Breast epithelium (tissue), 4 donors: ENCODE results near the gene GCN1. TPM values are rescaled to one million over a fixed set of nuclear protein-coding genes. Genes with fewer than 3 reads are reported as not detected.
A peak's percentile ranks its signal among the peaks of the same experiment; 100 is the strongest.

ENCODE experiments used
- DNase-seq, 2 donors: peaks; one replicate each; pipeline ENCODE4 v3.0.0-alpha.2; 2019; ENCODE audit warnings: low spot score in 2 of 2
- H3K27ac ChIP-seq, 2 donors: fragments of 200-600 bp; sonication (generic) in 1 of 2; one replicate each; pipeline ENCODE4 v1.5.1; 2016 to 2019; ENCODE audit warnings: mild to moderate bottlenecking in 1 of 2
- H3K27me3 ChIP-seq, 2 donors: fragments of 200-600 bp; sonication (generic) in 1 of 2; one replicate each; pipeline versions ENCODE4 v1.5.1 to v1.6.0; 2017 to 2019; ENCODE audit warnings: control low read depth in 1 of 2, mild to moderate bottlenecking in 1 of 2
- H3K36me3 ChIP-seq: fragments of 200-600 bp; one replicate; pipeline ENCODE4 v1.5.1; 2019
- H3K4me1 ChIP-seq, 2 donors: fragments of 200-600 bp; sonication (generic); one replicate each; pipeline ENCODE4 v1.5.1; 2016 to 2019; ENCODE audit warnings: control low read depth in 1 of 2
- H3K4me3 ChIP-seq, 3 donors: fragments of 200-600 bp; sonication (generic); 1 replicate in 2 of 3; 2 replicates in 1 of 3; pipeline ENCODE4 v1.5.1; 2016 to 2019; ENCODE audit warnings: mild to moderate bottlenecking in 3 of 3, moderate library complexity in 2 of 3
- H3K9me3 ChIP-seq, 2 donors: fragments of 200-600 bp; sonication (generic) in 1 of 2; one replicate each; pipeline ENCODE4 v1.5.1; 2016 to 2019; ENCODE audit warnings: control low read depth in 1 of 2
- CTCF ChIP-seq, 3 donors: fragments of 450-650 bp; IDR thresholded peaks; one replicate each; pipeline ENCODE4 v1.5.1; 2016 to 2017; ENCODE audit warnings: antibody characterized with exemption in 3 of 3, mild to moderate bottlenecking in 3 of 3, moderate library complexity in 3 of 3
- POLR2A ChIP-seq: fragments of 450-650 bp; IDR thresholded peaks from one replicate; pipeline ENCODE4 v1.6.1; 2016; ENCODE audit warnings: antibody characterized with exemption, mild to moderate bottlenecking, moderate library complexity
- POLR2AphosphoS5 ChIP-seq, 3 donors: sonication (generic); formaldehyde crosslinking; IDR thresholded peaks; one replicate each; pipeline ENCODE4 v1.6.1; 2017; ENCODE audit warnings: antibody characterized with exemption in 3 of 3
- intact Hi-C: fragments of 100-400 bp; cut with DNase I; formaldehyde crosslinking; loops from one replicate; pipeline ENCODE4 v1.15.1; 2023; ENCODE audit warnings: low total_unique reads
- total RNA-seq, 3 donors: library from RNA; depleted of rRNA; stranded (reverse); fragments of >200 nt; gene quantifications; one replicate each; pipeline ENCODE4 v1.1.0, GENCODE V29; 2016

GCN1 gene
- total RNA-seq, 3 donors from 2014 or later: 50.1 to 79.6 (median 73.4) TPM

GRCh38 chr12:120229071-120229486 is 34.6 kb upstream of the GCN1 start:
- no peaks in the 10 kb centered on the region for H3K9me3 ChIP-seq
- H3K4me1 ChIP-seq: peaks cover 36 to 64% of the 10 kb centered on the region in 2 donors
- no peaks in the 10 kb centered on the region for H3K27me3 ChIP-seq
- intact Hi-C loops: no loop called here
- H3K4me3 ChIP-seq: peak overlapping the region in 2 of 3 donors; percentile 17 to 50
- H3K36me3 ChIP-seq: no peaks in the 10 kb centered on the region
- no peak for DNase-seq
- no peak for TF ChIP-seq CTCF (IDR thresholded peaks at IDR 0.05)
- no peak for TF ChIP-seq POLR2AphosphoS5 (IDR thresholded peaks at IDR 0.05)
- no peak for TF ChIP-seq POLR2A
- H3K27ac ChIP-seq: peak overlapping the region; percentile 94

GRCh38 chr12:120228291-120229070 is 34.0 kb upstream of the GCN1 start:
- Histone ChIP-seq H3K27ac (peak overlapping the region; percentile 94), H3K27me3 (no peaks in the 10 kb centered on the region), H3K36me3 (no peaks in the 10 kb centered on the region), H3K9me3 (no peaks in the 10 kb centered on the region), H3K4me1 (peaks cover 35 to 60% of the 10 kb centered on the region in 2 donors), H3K4me3 (peak overlapping the region in 2 of 3 donors; percentile 17 to 50)
- TF ChIP-seq CTCF (IDR thresholded peaks at IDR 0.05): peak; percentile 81 to 98 (median 96)
- TF ChIP-seq POLR2AphosphoS5 (IDR thresholded peaks at IDR 0.05): peak; percentile 67 to 78 (median 70)
- no peak for TF ChIP-seq POLR2A
- intact Hi-C loops: no loop called here
- peak; percentile 75 to 87 for DNase-seq

- Histone ChIP-seq H3K4me1 (peaks cover 35 to 59% of the 10 kb centered on the region in 2 donors), H3K9me3 (no peaks in the 10 kb centered on the region), H3K36me3 (no peaks in the 10 kb centered on the region), H3K27me3 (no peaks in the 10 kb centered on the region), H3K27ac (peak overlapping the region; percentile 94), H3K4me3 (peak overlapping the region in 1 of 3 donors; percentile 50)
- intact Hi-C loops: no loop called here
- TF ChIP-seq POLR2A (no peak), CTCF (IDR thresholded peaks at IDR 0.05) (no peak), POLR2AphosphoS5 (IDR thresholded peaks at IDR 0.05) (no peak)
- no peak for DNase-seq
These were observed 33.5 kb upstream of the GCN1 start for GRCh38 chr12:120228041-120228290.

- no peak overlapping the region for H3K4me3 ChIP-seq
- no peaks in the 10 kb centered on the region for H3K27me3 ChIP-seq
- H3K9me3 ChIP-seq: no peaks in the 10 kb centered on the region
- peaks cover 35 to 54% of the 10 kb centered on the region in 2 donors for H3K4me1 ChIP-seq
- intact Hi-C loops: no loop called here
- H3K36me3 ChIP-seq: peaks cover 3% of the 10 kb centered on the region
- TF ChIP-seq CTCF (IDR thresholded peaks at IDR 0.05): no peak
- no peak for TF ChIP-seq POLR2A
- no peak for TF ChIP-seq POLR2AphosphoS5 (IDR thresholded peaks at IDR 0.05)
- no peak for DNase-seq
- peak overlapping the region in 1 of 2 donors; percentile 94 for H3K27ac ChIP-seq
These were observed 32.9 kb upstream of the GCN1 start for GRCh38 chr12:120227233-120228040.
